Measurements from ENCODE around the gene CACNA1C. TPM values are rescaled to one million over a fixed set of nuclear protein-coding genes. Genes with fewer than 3 reads are reported as not detected.

CACNA1C gene
- total RNA-seq, 8 experiments from 2014 or later: 0.97 to 36.4 (median 5.1) TPM

- ATAC-seq (replicated peaks in 6 of 8): no peak
- Histone ChIP-seq H3K27ac (no peak overlapping the region), H3K4me1 (replicated peaks in 1 of 2) (no peaks in the 10 kb centered on the region), H3K4me3 (no peak overlapping the region)
- WGBS, 10 experiments: 60 to 93% (median 82%) methylated on average over 2 to 6 of the region's 6 CpGs
- in situ Hi-C loops (cut with MboI; ENCODE audit: low pct_unique_long_range_greater_than_20kb in 2 of 9, low sequenced_read_pairs in 9 of 9, unreplicated experiment in 9 of 9): loop anchor here in 1 of 9 experiments (10.0 kb wide), 1 partner anchor 241 kb away; no protein-coding TSS in a partner anchor
Measured at GRCh38 chr12:2044165-2044564, 8.6 kb upstream of the CACNA1C start.

- Histone ChIP-seq H3K4me1 (replicated peaks in 1 of 2) (no peaks in the 10 kb centered on the region), H3K4me3 (no peak overlapping the region), H3K27ac (no peak overlapping the region)
- in situ Hi-C loops (cut with MboI; ENCODE audit: low pct_unique_long_range_greater_than_20kb in 2 of 9, low sequenced_read_pairs in 9 of 9, unreplicated experiment in 9 of 9): loop anchor here in 1 of 9 experiments (10.0 kb wide), 1 partner anchor 238 kb away; no protein-coding TSS in a partner anchor
- WGBS, 10 experiments: 60 to 100% (median 82%) methylated on average over 1 to 4 of the region's 4 CpGs; no CpG with 5 or more reads in 1 of the 10 experiments
- no peak for ATAC-seq (replicated peaks in 6 of 8)
Measured at GRCh38 chr12:2046957-2047356, 5.8 kb upstream of the CACNA1C start.

- ATAC-seq (replicated peaks in 6 of 8): no peak
- Histone ChIP-seq H3K4me1 (replicated peaks in 1 of 2) (no peaks in the 10 kb centered on the region), H3K4me3 (no peak overlapping the region), H3K27ac (no peak overlapping the region)
- in situ Hi-C loops (cut with MboI; ENCODE audit: low pct_unique_long_range_greater_than_20kb in 2 of 9, low sequenced_read_pairs in 9 of 9, unreplicated experiment in 9 of 9): loop anchor here in 1 of 9 experiments (10.0 kb wide), 1 partner anchor 237 kb away; no protein-coding TSS in a partner anchor
- WGBS, 10 experiments: 52 to 90% (median 76%) methylated on average over 2 to 7 of the region's 7 CpGs; no CpG with 5 or more reads in 2 of the 10 experiments
Measured at GRCh38 chr12:2047752-2048151, 5.0 kb upstream of the CACNA1C start.

- Histone ChIP-seq H3K4me3 (no peak overlapping the region), H3K4me1 (replicated peaks in 1 of 2) (peaks cover 0 to 4% of the 10 kb centered on the region in 2 donors), H3K27ac (no peak overlapping the region)
- ATAC-seq (replicated peaks in 6 of 8): no peak
- WGBS, 10 experiments: 6 to 90% (median 53%) methylated on average over 2 to 8 of the region's 8 CpGs; no CpG with 5 or more reads in 1 of the 10 experiments
- in situ Hi-C loops (cut with MboI; ENCODE audit: low pct_unique_long_range_greater_than_20kb in 2 of 9, low sequenced_read_pairs in 9 of 9, unreplicated experiment in 9 of 9): loop anchor here in 3 of 9 experiments (10.0 to 25.0 kb wide), 3 partner anchors 212 to 537 kb away; no protein-coding TSS in a partner anchor
Measured at GRCh38 chr12:2049604-2050540, 2.9 kb upstream of the CACNA1C start.

GRCh38 chr12:2051700-2052621, 826 bp upstream of the CACNA1C start:
- Histone ChIP-seq H3K27ac (peak overlapping the region; percentile 68 to 69), H3K4me1 (replicated peaks in 1 of 2) (peaks cover 2 to 5% of the 10 kb centered on the region in 2 donors), H3K4me3 (peak overlapping the region; percentile 50 to 77 (median 53))
- 10 to 78% (median 46%) methylated on average over 2 to 19 of the region's 52 CpGs; no CpG with 5 or more reads in 2 of the 10 experiments for WGBS, 10 experiments
- peak in 6 of 8 experiments; percentile 4 to 20 (median 8) for ATAC-seq (replicated peaks in 6 of 8)
- in situ Hi-C loops (cut with MboI; ENCODE audit: low pct_unique_long_range_greater_than_20kb in 2 of 9, low sequenced_read_pairs in 9 of 9, unreplicated experiment in 9 of 9): loop anchor here in 2 of 9 experiments (25.0 kb wide), 2 partner anchors 210 to 535 kb away; no protein-coding TSS in a partner anchor

- H3K27ac ChIP-seq: no peak overlapping the region
- H3K4me1 ChIP-seq (replicated peaks in 1 of 2): peaks cover 3 to 5% of the 10 kb centered on the region in 2 donors
- WGBS, 10 experiments: no CpG with 5 or more reads among the region's 60 CpGs
- peak overlapping the region; percentile 50 to 77 (median 53) for H3K4me3 ChIP-seq
- in situ Hi-C loops (cut with MboI; ENCODE audit: low pct_unique_long_range_greater_than_20kb in 2 of 9, low sequenced_read_pairs in 9 of 9, unreplicated experiment in 9 of 9): loop anchor here in 2 of 9 experiments (25.0 kb wide), 2 partner anchors 209 to 534 kb away; no protein-coding TSS in a partner anchor
- ATAC-seq (replicated peaks in 6 of 8): peak in 2 of 8 experiments; percentile 1
Measured at GRCh38 chr12:2053691-2054090, 904 bp downstream of the CACNA1C start.

- ATAC-seq (replicated peaks in 6 of 8): peak; percentile 7 to 71 (median 48)
- Histone ChIP-seq H3K27ac (no peak overlapping the region), H3K4me1 (replicated peaks in 1 of 2) (peaks cover 3 to 5% of the 10 kb centered on the region in 2 donors), H3K4me3 (peak overlapping the region; percentile 50 to 77 (median 53))
- WGBS, 10 experiments: 0 to 83% (median 19%) methylated on average over 1 to 11 of the region's 40 CpGs; no CpG with 5 or more reads in 2 of the 10 experiments
- in situ Hi-C loops (cut with MboI; ENCODE audit: low pct_unique_long_range_greater_than_20kb in 2 of 9, low sequenced_read_pairs in 9 of 9, unreplicated experiment in 9 of 9): loop anchor here in 2 of 9 experiments (25.0 kb wide), 2 partner anchors 208 to 533 kb away; no protein-coding TSS in a partner anchor
Measured at GRCh38 chr12:2054091-2055018, 1.6 kb downstream of the CACNA1C start.

- WGBS, 10 experiments: 18 to 100% (median 58%) methylated on average over 2 to 11 of the region's 21 CpGs; no CpG with 5 or more reads in 3 of the 10 experiments
- ATAC-seq (replicated peaks in 6 of 8): peak in 2 of 8 experiments; percentile 11 to 13
- H3K4me3 ChIP-seq: no peak overlapping the region
- peaks cover 3 to 5% of the 10 kb centered on the region in 2 donors for H3K4me1 ChIP-seq (replicated peaks in 1 of 2)
- H3K27ac ChIP-seq: no peak overlapping the region
- in situ Hi-C loops (cut with MboI; ENCODE audit: low pct_unique_long_range_greater_than_20kb in 2 of 9, low sequenced_read_pairs in 9 of 9, unreplicated experiment in 9 of 9): loop anchor here in 2 of 9 experiments (25.0 kb wide), 2 partner anchors 205 to 530 kb away; no protein-coding TSS in a partner anchor
Measured at GRCh38 chr12:2057041-2057794, 4.4 kb downstream of the CACNA1C start.

- Histone ChIP-seq H3K4me1 (replicated peaks in 1 of 2) (peaks cover 3 to 5% of the 10 kb centered on the region in 2 donors), H3K4me3 (no peak overlapping the region), H3K27ac (no peak overlapping the region)
- WGBS, 10 experiments: 63 to 88% (median 73%) methylated on average over 3 to 8 of the region's 8 CpGs; no CpG with 5 or more reads in 1 of the 10 experiments
- ATAC-seq (replicated peaks in 6 of 8): no peak
- in situ Hi-C loops (cut with MboI; ENCODE audit: low pct_unique_long_range_greater_than_20kb in 2 of 9, low sequenced_read_pairs in 9 of 9, unreplicated experiment in 9 of 9): loop anchor here in 2 of 9 experiments (25.0 kb wide), 2 partner anchors 204 to 529 kb away; no protein-coding TSS in a partner anchor
Measured at GRCh38 chr12:2057795-2058408, 5.1 kb downstream of the CACNA1C start.

- WGBS, 10 experiments: 49 to 83% (median 63%) methylated on average over 1 to 5 of the region's 6 CpGs; no CpG with 5 or more reads in 4 of the 10 experiments
- Histone ChIP-seq H3K4me1 (replicated peaks in 1 of 2) (peaks cover 3 to 5% of the 10 kb centered on the region in 2 donors), H3K27ac (no peak overlapping the region), H3K4me3 (no peak overlapping the region)
- in situ Hi-C loops (cut with MboI; ENCODE audit: low pct_unique_long_range_greater_than_20kb in 2 of 9, low sequenced_read_pairs in 9 of 9, unreplicated experiment in 9 of 9): loop anchor here in 2 of 9 experiments (25.0 kb wide), 2 partner anchors 203 to 528 kb away; no protein-coding TSS in a partner anchor
- ATAC-seq (replicated peaks in 6 of 8): no peak
Measured at GRCh38 chr12:2058837-2059236, 6.0 kb downstream of the CACNA1C start.
